ENCODE results near the gene ATP2C1.

The ATP2C1 gene

DNA sequence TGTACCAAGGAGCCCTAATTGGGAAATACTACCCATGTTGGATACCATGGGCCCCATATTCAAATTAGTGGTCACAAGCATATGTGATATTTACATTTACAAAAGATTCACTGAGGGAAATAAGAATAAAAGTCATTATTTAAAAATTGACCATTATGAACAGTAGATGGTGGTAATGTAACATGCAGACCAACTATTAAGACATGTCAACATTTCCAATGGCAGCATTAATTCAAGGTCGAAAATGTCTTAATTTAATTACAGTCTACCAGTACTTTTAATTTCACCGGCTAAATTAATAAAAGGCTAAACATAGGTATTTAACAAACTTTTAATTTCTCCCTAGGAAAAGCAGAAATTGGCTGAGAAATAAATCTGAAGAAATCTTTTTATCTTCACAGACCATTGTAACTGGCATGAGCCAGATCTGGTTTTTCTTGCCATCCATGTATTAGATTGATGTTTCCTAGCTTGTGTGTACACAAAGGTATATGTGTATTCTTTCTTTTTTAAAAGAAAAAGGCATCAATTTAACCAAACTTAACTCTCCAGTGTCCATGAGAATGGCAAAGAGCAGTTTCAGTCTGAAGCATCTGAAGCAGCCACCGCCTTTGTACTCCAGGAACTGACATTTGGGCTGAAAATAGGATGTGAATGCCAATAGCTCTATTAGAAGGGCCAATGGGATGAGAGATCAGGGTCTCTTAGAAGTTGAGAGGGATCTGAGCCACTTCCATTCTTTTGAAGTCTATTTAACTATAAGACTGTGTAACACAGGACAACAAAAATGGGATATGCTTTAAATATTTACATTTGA lies 159.4 kb downstream of the ATP2C1 start:
- no peak for DNase-seq

Data from right hindlimb (tissue), 1 donor.